SU-DHL-6 (cell line): ENCODE results near the gene SLC25A52.

Experiments
- H2AFZ ChIP-seq: fragments of 200-600 bp; sonication (generic); 2 replicates; pipeline ENCODE4 v1.6.1; 2014; ENCODE audit warnings: low read depth, mild to moderate bottlenecking, moderate library complexity, mixed read lengths, antibody characterized with exemption, low read length; ENCODE audit not compliant: severe bottlenecking
- H3F3A ChIP-seq: fragments of 200-600 bp; shearing (Covaris generic); 2 replicates; pipeline ENCODE4 v1.6.0; 2016; ENCODE audit warnings: antibody characterized with exemption, mild to moderate bottlenecking; ENCODE audit not compliant: insufficient read depth
- H3K27ac ChIP-seq: fragments of 200-600 bp; sonication (generic); 2 replicates; pipeline ENCODE4 v1.5.1; 2016; ENCODE audit warnings: low read depth, mild to moderate bottlenecking, low read length, moderate library complexity, mixed read lengths
- H3K27me3 ChIP-seq: fragments of 200-600 bp; sonication (generic), shearing (Covaris generic); 2 replicates; pipeline ENCODE4 v1.6.0; 2014; ENCODE audit warnings: mild to moderate bottlenecking, low read length
- H3K36me3 ChIP-seq: fragments of 200-600 bp; sonication (generic); 2 replicates; pipeline ENCODE4 v1.6.1; 2014; ENCODE audit warnings: mild to moderate bottlenecking, low read length, mixed read lengths
- H3K4me2 ChIP-seq: fragments of 300-600, 200-600 bp; shearing (Covaris generic), sonication (generic); 2 replicates; pipeline ENCODE4 v1.6.0; 2014; ENCODE audit warnings: low read length, low read depth, mild to moderate bottlenecking; ENCODE audit not compliant: poor library complexity, severe bottlenecking
- H3K4me3 ChIP-seq: fragments of 200-600 bp; sonication (generic); 2 replicates; pipeline ENCODE4 v1.5.1; 2014; ENCODE audit warnings: antibody characterized with exemption, low read length, mild to moderate bottlenecking, mixed read lengths; ENCODE audit not compliant: insufficient read depth, poor library complexity, severe bottlenecking
- H3K79me2 ChIP-seq: fragments of 200-600 bp; sonication (generic); 2 replicates; pipeline ENCODE4 v1.6.1; 2014; ENCODE audit warnings: mild to moderate bottlenecking, low read length, moderate library complexity; ENCODE audit not compliant: insufficient read depth
- H3K9ac ChIP-seq: fragments of 200-600 bp; sonication (generic); 2 replicates; pipeline ENCODE4 v1.7.0; 2014; ENCODE audit warnings: mild to moderate bottlenecking, low read length
- H3K9me2 ChIP-seq: fragments of 200-600 bp; sonication (generic); replicated peaks from 2 replicates; pipeline ENCODE4 v1.6.1; 2014; ENCODE audit warnings: low read length; ENCODE audit not compliant: insufficient read depth
- H3K9me3 ChIP-seq: fragments of 200-600 bp; sonication (generic); 2 replicates; pipeline ENCODE4 v1.6.1; 2014; ENCODE audit warnings: low read length, mixed read lengths; ENCODE audit not compliant: insufficient read depth
- H4K20me1 ChIP-seq: fragments of 200-600 bp; sonication (generic); 2 replicates; pipeline ENCODE4 v1.6.1; 2014; ENCODE audit warnings: low read depth, mild to moderate bottlenecking, antibody characterized with exemption, low read length, moderate library complexity, mixed read lengths
- CTCF ChIP-seq: fragments of 200-600 bp; sonication (generic); IDR thresholded peaks from one replicate; pipeline ENCODE4 v1.5.1; 2017; ENCODE audit warnings: antibody characterized with exemption, mild to moderate bottlenecking, low read length, moderate library complexity; ENCODE audit not compliant: insufficient read depth, poor library complexity, severe bottlenecking
- EZH2phosphoT487 ChIP-seq: fragments of 200-600 bp; sonication (generic), shearing (Covaris generic); conservative IDR thresholded peaks from 2 replicates; pipeline ENCODE4 v1.6.1; 2018; ENCODE audit warnings: mild to moderate bottlenecking, antibody characterized with exemption, low read length, moderate library complexity, mixed read lengths

SLC25A52 gene

DNA sequence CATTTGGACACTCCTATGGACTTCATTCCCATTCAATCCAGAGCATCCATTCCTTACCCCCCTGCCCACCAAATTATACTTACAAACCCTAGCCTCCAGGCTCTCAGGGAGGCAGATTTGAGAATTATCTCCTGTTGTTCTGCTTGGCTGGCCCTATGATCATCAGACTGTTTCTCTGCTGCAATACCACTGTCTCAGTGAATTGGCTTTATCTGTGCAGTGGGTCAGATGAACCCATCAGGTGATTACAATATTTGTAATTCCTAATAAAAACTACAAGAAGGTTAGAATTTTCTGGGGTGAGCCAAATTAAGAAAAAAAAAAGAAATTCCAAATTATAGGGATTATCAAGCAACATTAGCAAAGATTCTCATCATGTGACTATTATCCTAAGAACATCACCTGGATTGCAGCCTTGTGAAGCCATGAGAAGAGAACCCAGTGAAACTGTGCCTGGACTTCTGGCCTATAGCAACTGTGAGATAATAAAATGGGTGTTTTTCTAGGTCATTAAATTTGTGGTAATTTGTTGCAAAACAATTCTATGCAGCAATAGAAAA lies 17.8 kb upstream of the SLC25A52 start:
- H4K20me1 ChIP-seq = no peaks in the 10 kb centered on the region
- no peak overlapping the region for H3K4me2 ChIP-seq
- H3K9me3 ChIP-seq = peaks cover 26% of the 10 kb centered on the region
- H3K9me2 ChIP-seq = no peaks in the 10 kb centered on the region
- no peak for TF ChIP-seq CTCF
- TF ChIP-seq EZH2phosphoT487 = no peak
- H2AFZ ChIP-seq = no peak overlapping the region
- 0 out of 2 replicates have a peak, but pooled peaks cover 4% of the 10 kb centered on the region for H3K27me3 ChIP-seq
- H3F3A ChIP-seq = no peaks in the 10 kb centered on the region
- H3K9ac ChIP-seq = no peak overlapping the region
- no peak overlapping the region for H3K27ac ChIP-seq
- H3K36me3 ChIP-seq = no peaks in the 10 kb centered on the region
- no peak overlapping the region for H3K4me3 ChIP-seq
- no peaks in the 10 kb centered on the region for H3K79me2 ChIP-seq

DNA sequence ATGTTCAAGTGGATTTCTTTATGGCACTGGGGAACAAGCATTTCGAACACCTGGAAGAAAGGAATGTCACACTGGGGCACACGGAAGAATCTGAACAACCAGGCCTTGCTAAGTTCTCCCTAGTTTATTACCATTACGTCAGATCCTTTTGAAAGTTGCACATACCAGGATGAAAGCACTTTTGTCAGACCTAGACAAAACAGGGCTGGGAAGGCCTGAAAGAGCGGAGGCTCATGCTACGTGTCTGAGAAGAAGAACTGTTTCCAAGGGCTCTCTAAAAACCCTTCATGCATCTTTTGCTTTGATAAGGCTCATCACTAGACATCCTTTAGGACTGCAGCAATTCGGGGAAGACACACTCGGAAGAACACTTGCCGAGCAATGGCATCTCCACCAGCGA lies 15.4 kb upstream of the SLC25A52 start:
- H3K9ac ChIP-seq = no peak overlapping the region
- H3K4me3 ChIP-seq = no peak overlapping the region

GRCh38 chr18:31774962-31775361 lies 14.3 kb upstream of the SLC25A52 start:
- H3K27ac ChIP-seq = no peak overlapping the region
- no peak overlapping the region for H3K4me2 ChIP-seq
- H3K27me3 ChIP-seq = no peaks in the 10 kb centered on the region
- H3F3A ChIP-seq = no peaks in the 10 kb centered on the region
- no peak overlapping the region for H2AFZ ChIP-seq
- no peaks in the 10 kb centered on the region for H3K9me2 ChIP-seq
- no peak for TF ChIP-seq EZH2phosphoT487
- no peaks in the 10 kb centered on the region for H3K79me2 ChIP-seq
- H3K36me3 ChIP-seq = no peaks in the 10 kb centered on the region
- H4K20me1 ChIP-seq = no peaks in the 10 kb centered on the region
- peaks cover 21% of the 10 kb centered on the region for H3K9me3 ChIP-seq
- H3K9ac ChIP-seq = no peak overlapping the region
- H3K4me3 ChIP-seq = no peak overlapping the region

More for the DNA sequence above, 15.4 kb upstream of the SLC25A52 start:
- Histone ChIP-seq H4K20me1 (no peaks in the 10 kb centered on the region), H3K9me3 (peaks cover 26% of the 10 kb centered on the region), H3K9me2 (no peaks in the 10 kb centered on the region), H3K36me3 (no peaks in the 10 kb centered on the region), H3K27ac (no peak overlapping the region), H3F3A (no peaks in the 10 kb centered on the region), H3K27me3 (0 out of 2 replicates have a peak, but pooled peaks cover 4% of the 10 kb centered on the region), H2AFZ (no peak overlapping the region), H3K4me2 (no peak overlapping the region), H3K79me2 (no peaks in the 10 kb centered on the region)
- TF ChIP-seq EZH2phosphoT487 = no peak

DNA sequence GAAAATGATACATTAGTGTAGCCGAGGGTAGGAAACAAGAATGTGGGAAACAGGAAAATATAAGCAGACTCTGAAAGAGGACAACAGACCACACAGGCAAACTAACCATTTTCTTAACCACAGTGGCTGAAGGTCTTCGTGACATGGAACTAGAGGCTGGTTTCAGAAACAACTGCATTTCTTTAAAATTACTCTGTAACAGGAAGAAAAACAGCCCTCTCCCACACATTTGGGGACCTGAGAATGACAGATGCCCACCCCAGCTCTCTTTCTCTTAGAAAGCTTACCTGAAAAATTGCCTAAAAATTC lies 13.8 kb upstream of the SLC25A52 start:
- no peaks in the 10 kb centered on the region for H3F3A ChIP-seq
- no peaks in the 10 kb centered on the region for H3K79me2 ChIP-seq
- no peak overlapping the region for H3K4me2 ChIP-seq
- H3K9me2 ChIP-seq = no peaks in the 10 kb centered on the region
- no peak overlapping the region for H3K9ac ChIP-seq
- no peaks in the 10 kb centered on the region for H3K36me3 ChIP-seq
- H3K27me3 ChIP-seq = no peaks in the 10 kb centered on the region
- H3K9me3 ChIP-seq = peaks cover 16% of the 10 kb centered on the region
- H4K20me1 ChIP-seq = no peaks in the 10 kb centered on the region
- no peak overlapping the region for H3K27ac ChIP-seq
- no peak overlapping the region for H3K4me3 ChIP-seq
- H2AFZ ChIP-seq = no peak overlapping the region
- no peak for TF ChIP-seq CTCF
- TF ChIP-seq EZH2phosphoT487 = no peak
